Measurements from ENCODE around the gene NPIPB8.
"Not testable (repeated sequence)": the region's sequence is repeated elsewhere in the genome, so short reads cannot be mapped to it uniquely, and the experiment has no call there.

The NPIPB8 gene

GRCh38 chr16:28636093-28636823 is 1.6 kb upstream of the NPIPB8 start:
- not testable (repeated sequence) for DNase-seq

GRCh38 chr16:28638359-28638758 is 494 bp downstream of the NPIPB8 start:
- DNase-seq: not testable (repeated sequence)

GRCh38 chr16:28639959-28640358 is 2.1 kb downstream of the NPIPB8 start:
- not testable (repeated sequence) for DNase-seq

- DNase-seq: not testable (repeated sequence)
Observed at GRCh38 chr16:28666264-28666663, 28.4 kb downstream of the NPIPB8 start.

DNA sequence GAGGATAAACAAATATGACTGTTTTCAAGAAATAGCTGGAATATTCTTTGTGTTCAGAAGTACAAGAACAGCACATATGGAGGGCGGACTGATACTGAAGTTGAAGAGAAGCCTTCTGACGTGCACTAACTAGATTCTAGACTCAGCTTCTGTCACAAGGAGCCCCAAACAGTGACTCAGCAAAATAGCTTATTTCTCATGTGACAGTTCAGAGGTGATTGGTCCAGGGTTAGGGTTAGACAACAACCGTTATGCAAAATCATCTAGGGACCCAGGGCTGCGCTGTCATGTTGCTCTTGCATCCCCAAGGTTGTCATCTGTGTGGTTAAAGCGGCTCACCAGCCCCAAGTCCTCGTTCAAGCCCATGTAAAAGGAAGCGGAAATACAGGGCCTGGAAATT is 29.6 kb downstream of the NPIPB8 start:
- not testable (repeated sequence) for DNase-seq

DNA sequence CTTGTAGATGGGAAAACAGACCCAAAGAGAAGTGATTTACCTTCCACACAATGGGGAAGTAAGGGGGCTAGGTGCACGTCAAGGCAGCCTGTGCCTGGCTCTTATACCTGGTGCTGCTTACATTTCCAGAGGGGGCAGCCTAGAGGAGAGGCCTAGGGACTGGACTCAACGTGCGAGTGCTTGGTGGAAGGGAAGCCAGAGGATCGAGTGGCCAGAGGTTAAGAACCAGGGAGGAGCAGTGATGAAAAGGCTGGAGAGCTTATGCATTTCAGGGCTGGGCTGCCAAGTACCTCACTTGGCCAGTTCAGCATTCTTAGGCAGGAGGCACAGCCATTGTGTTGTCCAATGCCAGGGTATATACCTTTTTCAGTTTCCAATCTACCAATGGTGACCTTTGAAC is 30.3 kb downstream of the NPIPB8 start:
- DNase-seq: not testable (repeated sequence)

GRCh38 chr16:28688327-28688952 is 50.6 kb downstream of the NPIPB8 start:
- DNase-seq: not testable (repeated sequence)

- DNase-seq: not testable (repeated sequence)
Observed at GRCh38 chr16:28689425-28689824, 51.6 kb downstream of the NPIPB8 start.

- DNase-seq: not testable (repeated sequence)
Observed at GRCh38 chr16:28691722-28692121, 53.9 kb downstream of the NPIPB8 start.

DNA sequence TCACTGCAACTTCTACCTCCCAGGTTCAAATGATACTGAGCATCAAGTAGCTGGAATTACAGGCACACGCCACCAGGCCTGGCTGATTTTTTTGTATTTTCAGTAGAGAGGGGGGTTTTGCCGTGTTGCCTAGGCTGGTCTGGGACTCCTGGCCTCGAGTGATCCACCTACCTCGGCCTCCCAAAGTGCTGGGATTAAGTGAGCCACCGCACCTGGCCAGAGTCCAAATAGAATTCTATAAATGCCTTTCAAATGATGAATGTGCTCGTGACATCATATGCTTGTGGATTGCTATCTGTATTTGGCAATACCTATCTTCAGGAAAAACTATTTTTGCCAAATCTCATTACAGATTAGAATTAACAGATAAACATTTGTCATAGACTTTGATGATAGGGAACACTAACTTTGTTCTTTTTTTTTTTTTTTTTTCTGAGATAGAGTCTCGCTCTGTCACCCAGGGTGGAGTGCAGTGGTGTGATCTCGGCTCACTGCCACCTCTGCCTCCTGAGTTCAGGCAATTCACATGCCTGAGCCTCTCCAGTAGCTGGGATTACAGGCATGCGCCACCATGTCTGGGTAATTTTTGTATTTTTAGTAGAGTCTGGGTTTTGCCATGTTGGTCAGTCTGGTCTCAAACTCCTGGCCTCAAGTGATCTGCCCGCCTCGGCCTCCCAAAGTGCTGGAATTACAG is 55.5 kb downstream of the NPIPB8 start:
- not testable (repeated sequence) for DNase-seq

DNA sequence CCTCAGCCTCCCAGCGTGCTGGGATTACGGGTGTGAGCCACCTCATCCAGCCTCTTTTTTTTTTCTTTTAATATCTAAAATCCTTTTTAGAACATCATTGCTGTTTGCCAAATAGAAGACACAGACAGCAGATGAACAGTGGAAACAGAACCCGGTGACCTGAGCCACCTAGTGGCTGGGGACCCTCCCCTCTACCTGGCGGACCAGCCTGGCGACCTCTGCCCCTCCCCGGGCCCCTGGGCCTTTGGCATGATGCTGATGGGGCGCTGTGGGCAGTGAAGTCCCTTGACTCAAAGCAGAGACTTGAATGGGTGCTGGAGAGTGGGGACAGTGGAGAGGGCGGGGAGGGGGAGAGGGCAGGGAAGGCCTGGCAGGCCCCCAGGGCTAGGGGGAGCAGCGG is 61.9 kb downstream of the NPIPB8 start:
- DNase-seq: not testable (repeated sequence)

DNA sequence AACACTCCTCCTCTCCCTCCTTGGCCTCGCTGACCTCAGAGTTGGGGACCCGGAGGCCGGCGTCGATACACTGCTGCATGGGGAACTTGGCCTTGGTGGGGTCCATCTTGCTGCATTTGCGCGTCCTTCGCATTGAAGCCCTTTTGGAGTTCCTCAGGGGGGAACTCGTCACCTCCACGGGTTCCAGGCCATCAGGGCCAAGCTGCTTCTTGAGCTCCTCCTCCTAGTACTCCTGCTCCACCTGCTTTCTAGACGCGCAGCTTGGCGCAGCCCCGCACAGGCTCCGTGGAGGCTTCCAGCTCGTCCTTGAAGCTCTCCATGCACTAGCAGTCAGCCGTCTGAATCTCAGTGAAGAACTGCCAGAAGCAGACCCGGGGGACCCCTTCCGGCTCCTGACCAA is 62.5 kb downstream of the NPIPB8 start:
- not testable (repeated sequence) for DNase-seq

DNA sequence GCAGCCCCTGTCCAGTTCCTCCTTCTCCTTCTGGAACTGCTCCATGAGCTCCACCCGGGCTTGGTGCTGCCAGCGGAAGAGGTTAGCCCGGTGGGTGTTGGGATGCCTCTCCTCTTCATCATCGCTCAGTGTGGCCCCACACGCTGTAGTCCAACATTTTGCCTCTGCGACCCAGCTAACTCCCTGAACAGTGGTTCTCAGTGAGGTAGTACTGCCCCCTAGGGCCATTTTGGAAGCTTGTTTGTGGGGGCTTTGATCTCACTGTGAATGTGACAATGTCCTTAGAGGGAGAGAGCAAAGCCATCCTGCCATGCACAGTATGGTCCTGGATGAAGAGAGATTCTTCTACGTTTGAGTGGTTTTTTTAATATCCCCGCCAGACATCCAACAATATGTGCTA is 63.5 kb downstream of the NPIPB8 start:
- not testable (repeated sequence) for DNase-seq

- DNase-seq: not testable (repeated sequence)
Observed at GRCh38 chr16:28704246-28704645, 66.4 kb downstream of the NPIPB8 start.

Measured in activated naive CD4-positive, alpha-beta T cell (primary cell).